GM19438 (cell line): ENCODE measurements around the gene ETV3.

ENCODE experiments used
- ATAC-seq: cut with Tn5 transposase; IDR thresholded peaks from one replicate; pipeline ENCODE4 v1.9.1; 2021; ENCODE audit warnings: low read depth; ENCODE audit not compliant: unreplicated experiment

The ETV3 gene

DNA sequence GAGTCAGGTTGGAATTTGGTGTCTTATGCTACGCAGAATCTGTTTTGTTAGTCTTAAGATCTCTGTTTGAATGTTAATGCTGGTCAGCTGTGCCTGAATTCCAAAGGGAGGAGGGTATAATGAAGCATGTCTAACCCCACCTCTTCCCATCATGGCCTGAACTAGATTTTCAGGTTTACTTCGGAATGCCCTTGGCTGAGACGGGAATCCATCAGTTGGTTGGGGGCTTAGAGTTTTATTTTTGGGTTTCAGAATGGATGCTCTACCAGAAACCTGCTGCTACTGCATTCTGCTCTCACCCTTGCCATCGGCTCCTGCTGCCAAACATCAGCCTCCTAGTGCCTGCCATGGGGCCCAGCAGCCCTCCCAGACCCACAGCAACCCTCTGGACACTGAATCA lies 24.1 kb upstream of the ETV3 start:
- ATAC-seq: no peak

DNA sequence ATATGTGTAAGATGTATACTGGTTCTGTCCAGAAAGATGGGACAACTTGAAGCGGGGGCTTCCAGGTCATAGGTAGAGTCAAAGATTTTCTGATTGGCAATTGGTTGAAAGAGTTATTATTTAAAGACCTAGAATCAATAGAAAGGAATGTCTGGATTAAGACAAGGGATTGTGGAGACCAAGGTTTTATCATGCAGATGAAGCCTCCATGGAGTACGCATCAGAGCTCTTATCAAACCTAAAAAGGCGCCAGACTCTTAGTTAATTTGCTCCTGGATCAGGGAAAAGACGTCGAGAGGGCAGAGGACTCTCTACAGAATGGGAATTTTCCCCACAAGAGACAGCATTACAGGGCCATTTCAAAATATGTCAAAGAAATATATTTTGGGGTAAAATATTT lies 23.7 kb upstream of the ETV3 start:
- ATAC-seq: no peak

DNA sequence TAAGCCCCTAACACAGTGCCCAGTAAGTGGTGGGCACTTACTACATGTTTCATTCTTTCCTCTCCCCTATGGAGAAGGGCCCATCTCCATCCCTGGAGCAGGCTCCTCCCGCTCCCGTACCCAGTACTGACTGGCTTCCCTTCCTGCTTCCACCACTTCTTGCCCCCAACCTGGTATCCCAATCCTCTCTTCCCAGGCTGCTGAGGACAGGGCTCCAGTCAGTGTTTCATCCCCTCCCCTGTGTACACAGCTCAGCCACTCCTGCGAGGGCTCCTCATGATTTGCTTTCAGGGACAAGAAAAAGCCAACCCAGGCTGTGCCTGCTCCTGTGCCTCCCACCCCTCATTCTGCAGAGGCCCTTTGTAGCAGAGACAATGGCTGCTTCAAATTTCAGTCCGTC lies 20.8 kb upstream of the ETV3 start:
- no peak for ATAC-seq

DNA sequence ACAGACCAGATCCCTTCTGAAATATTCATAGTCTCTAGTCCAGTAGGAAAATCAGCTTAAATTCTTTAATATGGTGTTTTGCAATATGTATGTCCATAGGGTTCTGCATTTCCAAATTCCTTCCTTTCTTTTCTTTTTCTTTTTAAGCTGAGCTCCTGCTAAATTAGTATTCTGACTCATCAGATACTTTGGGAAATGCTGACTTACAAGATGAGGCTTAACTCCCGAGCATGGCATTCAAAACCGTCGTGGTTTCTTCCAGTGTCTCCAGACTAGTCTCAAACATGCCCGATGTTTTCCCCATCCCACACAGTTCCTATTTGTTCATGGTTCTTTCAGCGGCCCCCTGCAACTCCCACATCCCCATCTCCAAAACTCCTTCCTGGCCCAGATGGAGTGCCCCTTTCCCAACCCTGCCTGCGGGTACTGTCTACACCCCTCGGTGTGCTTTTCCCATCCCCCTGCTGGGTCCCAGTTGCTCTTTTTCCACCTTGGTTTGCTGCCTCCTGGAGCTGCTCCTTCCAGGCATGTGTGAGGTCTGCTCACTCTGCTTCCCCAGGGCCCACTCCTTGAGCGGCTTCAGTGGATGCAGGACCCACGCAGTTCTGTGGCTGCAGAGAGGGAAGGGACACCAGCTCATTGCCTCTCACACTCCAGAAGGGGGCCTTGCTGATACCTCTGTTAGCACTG lies 19.5 kb upstream of the ETV3 start:
- no peak for ATAC-seq

DNA sequence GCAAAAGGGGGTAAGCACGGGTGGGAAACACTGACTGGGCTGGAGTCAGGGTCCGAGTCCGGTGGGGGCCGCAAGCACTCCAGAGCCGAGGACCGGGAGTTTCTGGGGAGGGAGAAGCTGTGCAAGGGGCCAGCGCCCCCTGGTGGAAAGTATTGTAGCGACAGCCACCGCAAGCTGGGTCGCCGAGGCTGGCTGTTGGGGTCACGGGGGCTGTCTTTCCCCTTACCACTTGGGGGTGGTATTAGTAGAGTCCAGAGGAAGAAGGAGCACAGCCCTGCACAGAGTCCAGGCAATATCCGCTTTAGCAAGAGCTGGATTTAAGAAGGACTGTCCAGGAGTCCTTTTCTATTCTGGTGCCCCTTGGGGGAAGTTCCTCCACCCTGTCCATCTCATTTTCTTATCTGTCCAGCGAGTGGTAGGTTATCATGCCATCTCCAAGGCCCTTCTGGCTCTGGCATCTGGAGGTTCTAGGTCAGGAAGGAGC lies 17.9 kb upstream of the ETV3 start:
- ATAC-seq: no peak

DNA sequence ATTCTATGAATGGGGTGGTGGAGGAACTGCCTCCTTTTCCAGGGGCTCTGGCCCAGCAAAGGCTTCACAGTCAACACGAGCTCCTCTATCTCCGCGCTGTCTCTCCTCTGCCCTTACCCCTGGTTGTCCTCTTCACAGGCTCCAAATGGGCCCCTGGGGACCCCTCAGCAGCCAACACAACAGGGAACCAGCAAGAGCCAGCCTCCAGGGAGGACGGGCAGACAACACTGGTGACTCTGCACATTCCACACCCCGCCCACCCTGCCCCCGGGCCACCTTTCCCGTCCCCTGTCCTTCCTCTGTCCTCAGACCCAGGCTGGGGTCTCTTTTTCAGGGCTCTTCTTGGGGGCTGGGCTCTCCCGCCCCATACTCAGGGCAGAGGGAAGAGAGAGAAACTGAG lies 17.5 kb upstream of the ETV3 start:
- ATAC-seq: no peak

DNA sequence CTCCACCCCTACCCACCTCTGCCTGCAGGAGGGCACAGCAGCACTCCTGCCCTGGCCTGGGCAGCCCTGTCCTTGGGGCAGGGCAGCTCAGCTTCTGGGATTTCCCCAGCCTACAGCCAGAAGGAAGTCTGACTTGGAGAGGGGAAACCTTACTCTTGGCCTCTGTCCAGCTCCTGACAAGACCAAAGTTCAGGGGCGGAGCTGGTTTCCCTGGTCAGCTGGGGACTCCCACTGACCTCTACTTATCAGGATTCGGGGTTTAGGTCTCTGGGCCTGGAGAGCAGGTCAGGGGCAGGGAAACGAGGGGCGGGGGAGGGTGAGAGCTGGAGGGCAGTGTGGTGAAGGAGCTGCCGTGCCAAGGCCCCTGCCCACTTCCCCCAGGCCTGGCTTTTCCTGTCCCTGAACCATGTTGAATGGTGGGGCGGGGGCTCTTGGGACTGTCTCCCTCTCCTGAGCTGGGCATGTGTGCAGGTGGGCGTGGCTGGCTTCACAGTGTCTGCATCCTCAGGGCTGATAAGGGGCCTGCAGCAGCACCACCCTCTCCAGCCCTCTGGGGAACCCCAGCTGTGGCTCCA lies 16.8 kb upstream of the ETV3 start:
- ATAC-seq: no peak

DNA sequence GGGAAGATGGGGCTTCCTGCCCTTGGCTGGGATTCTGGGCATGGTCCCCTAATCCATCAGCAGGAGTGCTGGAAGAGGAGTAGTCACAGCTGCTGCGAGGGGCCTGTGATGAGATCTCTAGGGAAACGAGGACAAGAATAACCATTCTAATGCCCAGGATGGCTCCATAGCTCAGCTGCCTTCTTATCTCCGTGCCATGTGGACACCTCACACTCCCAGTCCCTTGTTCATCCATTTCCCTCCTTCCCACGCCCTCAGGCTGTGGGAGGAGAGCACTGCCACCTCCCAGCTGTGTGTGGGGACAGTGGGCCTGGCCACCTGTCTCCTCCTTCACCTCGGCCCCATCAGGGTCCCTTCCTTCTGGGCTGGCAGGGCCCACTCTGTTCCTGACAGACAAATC lies 16.1 kb upstream of the ETV3 start:
- no peak for ATAC-seq

DNA sequence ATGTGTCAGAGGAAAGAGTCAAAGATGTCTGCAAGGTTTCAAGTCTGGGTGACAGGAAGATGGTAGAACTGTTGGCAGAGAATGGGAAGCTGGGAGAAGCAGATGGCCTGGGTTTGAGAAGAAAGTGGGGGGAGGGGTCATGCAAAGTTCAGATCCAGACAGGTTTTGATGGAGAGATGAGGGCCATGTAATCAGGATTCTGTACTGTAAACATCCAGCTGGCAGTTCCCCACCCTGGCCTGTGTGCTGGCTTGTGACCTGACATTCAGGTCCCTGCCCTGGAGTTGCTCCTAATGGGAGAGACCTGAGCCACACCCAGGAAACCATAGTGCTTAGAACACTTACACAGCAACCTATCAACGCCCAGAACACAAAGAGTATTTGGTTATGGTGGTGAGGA lies 15.6 kb upstream of the ETV3 start:
- no peak for ATAC-seq

DNA sequence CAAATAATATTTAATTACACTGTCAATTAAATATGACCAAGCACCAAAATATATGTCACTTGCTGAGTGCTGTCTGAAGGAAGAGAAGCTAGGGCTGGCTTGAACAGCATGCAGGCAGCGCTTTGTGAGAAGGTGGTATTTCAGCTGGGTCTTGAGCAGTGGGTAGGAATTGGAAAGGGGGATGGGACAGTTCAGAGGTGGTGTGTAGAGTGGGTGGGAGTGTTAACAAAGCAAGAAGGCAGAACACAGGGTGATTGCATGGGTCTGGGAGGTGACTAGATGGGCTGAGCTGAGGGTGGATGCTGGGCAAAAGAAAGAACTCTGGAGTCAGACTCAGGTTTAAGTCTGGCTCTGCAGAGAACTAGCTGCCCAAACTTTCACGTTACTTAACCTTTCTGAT lies 14.3 kb upstream of the ETV3 start:
- ATAC-seq: no peak

DNA sequence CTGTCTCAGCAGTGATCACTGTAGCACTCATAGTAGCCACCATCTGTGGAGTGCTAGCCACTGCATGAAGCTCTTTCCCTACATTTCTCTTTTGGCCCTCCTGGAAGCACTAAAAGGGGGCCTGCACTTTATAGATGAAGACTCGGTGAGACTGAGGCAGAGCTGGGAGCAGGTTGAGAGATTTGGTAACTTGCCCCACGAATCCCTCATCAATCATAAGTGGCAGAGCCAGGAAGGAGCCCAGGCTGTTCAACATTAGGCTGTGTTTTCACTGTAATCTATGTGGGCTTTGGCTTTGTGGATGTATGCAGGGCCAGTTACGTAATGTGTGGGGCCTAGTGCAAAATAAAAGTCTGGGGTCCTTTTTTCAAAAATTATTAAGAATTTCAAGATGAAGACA lies 13.3 kb upstream of the ETV3 start:
- no peak for ATAC-seq

DNA sequence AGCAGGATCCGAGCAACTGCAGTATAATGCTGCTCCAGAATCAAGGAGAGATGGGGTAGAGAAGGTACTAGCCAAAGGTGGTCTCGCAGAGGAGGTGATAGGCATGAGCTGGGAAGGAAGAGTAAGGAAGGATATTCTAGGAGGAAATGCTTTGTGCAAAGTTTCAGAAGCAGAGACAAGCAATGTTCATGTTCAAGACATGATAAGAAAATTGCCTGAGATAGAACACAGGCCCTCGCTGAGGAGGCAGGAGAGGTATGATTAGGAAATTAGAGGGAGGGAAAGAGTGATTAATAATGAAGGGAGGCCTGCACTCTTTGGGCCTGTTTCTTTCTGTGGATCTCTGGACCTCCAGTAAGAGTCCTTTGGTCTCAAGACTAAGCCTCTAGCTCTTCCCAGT lies 12.9 kb upstream of the ETV3 start:
- no peak for ATAC-seq

DNA sequence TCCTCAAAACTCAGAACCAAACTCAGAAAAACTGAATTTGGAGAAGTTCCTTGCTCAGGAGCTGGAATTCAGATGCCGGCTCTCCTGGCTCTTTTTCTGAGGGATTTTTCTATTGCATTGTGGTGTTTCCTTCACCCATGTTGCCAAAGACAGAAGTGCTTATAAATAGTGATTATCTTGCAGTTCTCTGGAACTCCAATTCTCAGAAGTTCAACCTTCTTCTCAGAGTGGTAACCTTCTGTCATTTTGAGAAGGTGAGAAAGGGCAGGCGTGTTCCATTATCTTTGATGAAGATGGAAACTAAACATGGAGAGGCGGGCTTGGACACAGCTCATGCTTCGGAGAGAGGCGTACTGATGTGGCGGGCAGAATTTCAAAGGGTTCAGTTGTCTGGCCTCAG lies 12.4 kb upstream of the ETV3 start:
- ATAC-seq: no peak

DNA sequence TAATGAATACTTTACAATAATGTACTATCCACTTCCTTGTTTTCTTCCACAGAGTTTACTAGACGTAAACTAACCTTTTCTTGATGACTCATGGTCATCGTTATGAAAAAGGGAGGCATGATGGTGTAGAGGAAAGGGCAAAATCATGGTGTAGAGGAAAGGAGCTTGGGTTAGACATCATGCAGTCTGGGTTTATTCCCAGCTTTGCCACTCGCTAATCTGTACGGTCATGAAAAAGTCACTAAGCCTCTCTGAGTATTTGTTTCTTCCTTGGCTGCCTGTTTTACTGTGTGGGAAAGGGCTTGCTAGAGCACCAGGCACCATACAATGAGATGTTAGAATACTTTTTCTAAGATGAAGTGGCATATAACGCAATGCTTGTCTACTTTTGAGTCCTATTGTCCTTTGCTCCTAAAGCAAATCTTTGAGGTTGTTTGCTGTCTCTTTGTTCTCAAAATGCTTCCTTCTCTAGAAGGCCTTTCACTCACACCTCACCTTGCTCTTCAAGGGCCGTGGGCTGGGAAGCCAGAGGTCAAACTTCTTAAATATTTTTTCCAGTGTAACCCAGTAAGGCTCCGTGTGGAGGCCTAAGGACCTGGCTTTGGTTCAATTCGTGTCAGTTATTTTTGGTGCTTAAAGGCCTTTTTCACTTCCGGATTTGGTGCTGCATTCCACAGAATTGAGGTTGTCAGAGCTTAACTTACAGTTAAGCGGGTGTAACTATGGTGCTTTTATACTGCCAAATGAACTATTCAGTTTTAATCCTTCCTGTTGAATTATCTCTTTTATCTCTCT lies 9.9 kb upstream of the ETV3 start:
- ATAC-seq: no peak

DNA sequence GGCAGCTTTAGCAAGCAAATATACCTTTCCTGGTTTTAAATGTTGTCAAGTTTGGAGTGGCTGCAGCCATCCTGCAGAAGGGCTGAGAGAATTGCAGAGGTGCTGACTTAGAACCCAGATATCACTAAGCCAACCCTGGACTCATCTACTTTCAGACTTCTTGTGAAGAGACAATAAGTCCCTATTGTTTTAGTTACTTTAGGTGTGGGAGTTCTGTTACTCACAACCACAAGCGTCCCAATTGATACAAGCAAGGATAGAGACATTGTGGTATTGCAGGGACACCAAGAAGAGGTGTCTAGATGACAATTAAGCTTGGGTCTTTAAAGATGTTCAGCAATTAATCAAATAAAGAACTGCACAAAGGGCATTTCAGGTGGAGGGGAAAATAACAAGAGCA lies 8.8 kb upstream of the ETV3 start:
- no peak for ATAC-seq

DNA sequence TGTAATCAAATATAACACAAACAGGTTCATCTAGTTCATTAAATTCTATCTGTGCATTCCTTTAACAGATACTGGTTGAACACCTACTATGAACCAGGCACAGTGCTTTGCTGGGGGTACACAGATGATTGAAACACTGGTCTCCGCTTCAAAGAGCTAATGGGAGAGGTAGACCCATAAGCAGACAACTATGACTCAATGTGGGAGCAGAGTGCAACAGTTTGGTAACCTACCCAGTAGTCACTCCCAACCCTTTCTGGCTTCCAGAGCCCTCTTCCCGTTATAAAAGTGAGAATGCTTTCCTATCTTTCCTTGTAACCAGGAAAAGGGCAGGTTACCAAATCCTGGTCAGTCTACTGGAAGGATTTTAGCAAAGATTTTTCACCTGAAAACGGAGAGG lies 8.0 kb upstream of the ETV3 start:
- ATAC-seq: no peak

DNA sequence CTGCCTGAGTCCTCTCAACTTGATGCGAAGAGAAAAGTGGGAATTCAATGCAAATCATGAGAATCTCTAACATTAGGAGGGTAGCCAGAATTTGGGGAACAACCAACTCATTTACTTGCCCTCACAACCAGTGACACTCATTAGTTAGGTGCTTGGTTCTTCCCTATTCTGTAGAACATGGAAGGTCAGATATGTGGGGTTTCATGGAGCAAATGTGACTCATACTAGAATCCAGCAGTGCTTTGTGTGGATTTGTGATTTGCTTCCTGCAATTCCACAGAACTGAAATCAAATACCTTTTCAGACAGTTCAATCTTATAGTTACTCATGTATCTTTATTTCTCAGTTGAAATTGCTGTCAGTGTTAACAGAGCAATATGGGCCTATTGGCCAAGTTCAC lies 6.9 kb upstream of the ETV3 start:
- no peak for ATAC-seq

DNA sequence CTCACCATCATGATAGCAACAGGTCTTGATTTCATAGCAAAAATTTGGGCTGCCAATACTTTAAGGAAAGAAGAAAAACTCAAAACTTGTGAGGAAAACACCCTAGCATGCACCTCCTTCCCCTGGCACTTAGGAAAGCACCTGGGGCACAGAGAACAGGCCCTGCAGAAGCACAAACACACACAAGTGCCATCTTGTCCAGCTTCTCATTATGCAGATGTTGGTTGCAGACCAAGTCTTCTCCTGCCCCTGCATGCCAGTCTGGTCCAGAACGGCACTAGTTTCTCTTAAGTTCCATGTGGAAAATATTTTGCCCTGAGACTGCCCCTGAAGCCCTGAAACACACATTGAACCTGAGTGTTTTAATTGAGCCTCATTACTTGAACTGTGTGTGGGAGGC lies 6.3 kb upstream of the ETV3 start:
- no peak for ATAC-seq

DNA sequence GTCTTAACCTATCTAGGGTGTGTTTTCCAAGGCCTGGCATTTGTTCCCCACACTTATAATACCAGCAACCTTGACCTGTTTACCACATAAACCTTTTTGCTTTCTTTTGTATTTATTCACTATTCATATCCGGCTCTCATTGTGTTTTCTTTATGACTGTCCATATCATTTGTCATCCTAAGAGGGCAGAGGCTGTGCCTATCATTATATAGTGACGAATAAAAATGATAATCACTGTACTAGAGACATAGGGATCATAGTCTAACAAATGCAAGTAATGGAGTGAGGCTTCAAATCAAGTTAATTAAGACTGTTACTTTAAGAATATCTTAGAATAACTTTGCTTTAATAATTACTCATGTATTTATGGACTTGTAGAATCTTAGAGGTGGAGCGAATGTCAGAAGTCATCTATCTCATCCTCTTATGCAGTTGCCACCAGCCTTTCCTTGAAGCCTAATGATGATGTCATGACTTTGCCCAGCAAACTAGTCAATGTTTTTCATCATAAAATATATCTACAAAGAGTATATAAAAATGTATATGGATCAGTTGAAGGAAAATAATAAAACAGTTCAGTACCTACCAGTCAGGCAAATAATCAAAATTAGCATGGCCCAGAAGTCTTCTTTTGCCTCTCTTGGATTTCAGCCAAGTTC lies 4.7 kb upstream of the ETV3 start:
- ATAC-seq: no peak

DNA sequence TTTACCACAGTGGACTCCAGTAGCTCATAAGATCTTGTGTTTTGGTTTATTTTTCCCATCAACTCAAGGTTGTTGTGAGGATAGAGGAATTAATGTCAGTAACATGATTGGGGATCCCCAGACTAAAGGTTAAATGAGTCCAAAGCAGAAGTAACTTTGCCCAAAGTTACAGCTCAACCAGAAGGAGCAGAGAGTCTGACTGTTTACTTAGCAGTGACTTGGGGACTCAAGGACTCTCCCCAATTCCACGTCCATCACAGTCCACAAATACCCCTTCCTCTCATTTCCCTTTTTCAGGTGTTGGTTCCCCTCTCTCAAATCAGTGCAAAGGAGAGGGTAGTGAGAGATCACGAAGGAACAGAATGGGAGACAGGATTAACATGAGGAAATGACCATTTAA lies 4.0 kb upstream of the ETV3 start:
- no peak for ATAC-seq

DNA sequence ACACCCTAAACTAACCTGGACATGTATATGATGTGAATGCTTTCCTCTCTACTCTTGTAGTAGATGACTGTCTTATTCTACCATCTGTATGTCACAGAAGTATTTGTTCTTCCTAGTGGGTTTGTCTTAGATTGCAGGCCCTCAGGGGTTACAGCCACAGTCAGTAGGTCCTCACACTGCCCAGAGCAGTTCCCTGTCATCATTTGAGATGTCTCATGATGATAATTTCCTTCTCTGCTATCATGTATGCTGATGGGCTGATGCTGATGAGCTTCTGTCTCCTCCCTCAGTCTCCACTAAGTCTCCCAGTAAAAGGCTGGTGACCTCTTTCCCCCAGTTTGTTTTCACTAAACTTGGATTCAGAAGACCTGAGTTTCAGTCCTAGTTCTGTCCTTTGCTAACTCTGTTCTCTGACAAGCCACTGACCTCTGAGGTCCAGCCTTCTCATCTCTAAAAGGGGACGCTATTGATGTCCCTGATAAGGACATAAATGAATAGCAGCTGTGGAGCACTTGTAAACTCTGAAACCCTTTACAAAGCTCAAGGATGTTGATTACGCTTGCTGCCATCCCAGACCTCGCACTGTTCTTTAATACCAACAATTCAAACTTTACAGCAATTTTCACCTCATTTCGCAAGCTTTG lies 3.1 kb upstream of the ETV3 start:
- ATAC-seq: no peak
